Measurements from ENCODE around the gene NADSYN1. TPM values are rescaled to one million over a fixed set of nuclear protein-coding genes. Genes with fewer than 3 reads are reported as not detected.

The NADSYN1 gene
- total RNA-seq (2014; rRNA removed; shearing (Covaris generic)): 70.9 and 85.3 TPM in 2 replicates
- 121 and 122 TPM in 2 replicates for total RNA-seq (2022)
- percentile 62 among the genes with signal in this experiment for Bru-seq, nascent RNA
- percentile 74 among the genes with signal in this experiment for BruChase-seq, experiment 1, labeled RNA remaining after a 6-hour chase
- percentile 64 among the genes with signal in this experiment for BruChase-seq, experiment 2, labeled RNA remaining after a 2-hour chase
- long read RNA-seq, transcript NADSYN1-222 (3 exons, 963 nt): minor isoform, 13 of 130 reads
- long read RNA-seq, transcript NADSYN1-201 (21 exons, 2,773 nt): major isoform, 21 of 130 reads
- long read RNA-seq, partial matches to known transcripts: 24 of 130 reads
- long read RNA-seq, other reads (novel, unspliced or antisense): 61 of 130 reads

DNA sequence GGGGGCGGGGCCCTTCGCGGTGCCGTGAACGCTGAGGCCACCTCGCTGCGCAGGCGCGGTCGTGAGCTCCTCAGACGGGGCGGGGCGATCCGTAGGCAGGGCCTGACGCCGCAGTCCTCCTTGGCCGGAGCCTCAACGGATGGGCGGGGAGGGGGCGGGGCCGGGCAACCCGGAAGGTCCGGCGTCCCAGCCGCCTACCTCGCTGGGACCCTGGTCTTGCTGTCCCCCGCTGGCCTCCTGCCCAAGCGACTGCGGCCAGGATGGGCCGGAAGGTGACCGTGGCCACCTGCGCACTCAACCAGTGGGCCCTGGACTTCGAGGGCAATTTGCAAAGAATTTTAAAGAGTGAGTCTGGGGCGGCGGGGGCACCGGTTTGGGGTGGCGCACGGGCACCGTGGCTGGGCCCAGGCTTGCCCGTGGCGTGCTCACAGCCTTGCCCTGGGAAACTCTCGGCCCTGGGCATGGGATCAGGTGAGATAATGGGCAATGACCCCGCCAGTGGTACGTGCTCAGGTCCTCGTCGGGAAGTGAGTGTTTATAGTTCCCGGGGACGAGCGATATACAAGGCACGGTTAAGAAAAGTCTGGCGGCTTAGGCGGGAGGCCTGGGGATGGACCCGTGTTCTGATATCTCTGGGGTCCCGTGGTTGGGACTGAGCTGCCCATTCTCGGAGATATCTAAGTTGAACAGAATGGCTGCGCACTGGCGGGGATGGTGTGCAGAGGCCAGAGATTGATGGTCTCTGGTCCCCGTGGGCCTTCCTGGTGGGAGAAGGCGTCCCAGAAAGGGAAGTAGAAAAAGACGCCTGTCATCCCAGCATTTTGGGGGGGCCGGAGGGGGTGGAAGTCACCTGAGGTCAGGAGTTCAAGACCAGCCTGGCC, at the start of gene NADSYN1:
TSS of gene NADSYN1 (plus strand) at position 167 of the 881 bp plus-strand sequence. CDS start at position 261, 94 bp downstream.
- intact Hi-C loops (cut with micrococcal nuclease; ENCODE audit: unreplicated experiment): loop anchor here (1.0 kb wide), 1 partner anchor 80 kb away; no protein-coding TSS in a partner anchor
- DNase-seq (ENCODE audit: low spot score): peak; percentile 97
- H3K4me1 ChIP-seq (ENCODE audit: insufficient read depth, low read length, poor library complexity, severe bottlenecking): peaks cover 43% of the 10 kb centered on the region
- no peaks in the 10 kb centered on the region for H3K9me3 ChIP-seq (ENCODE audit: low read length)
- no TSS peak for BruUV-seq (replicated peaks)
- TF ChIP-seq, protein P1, sequence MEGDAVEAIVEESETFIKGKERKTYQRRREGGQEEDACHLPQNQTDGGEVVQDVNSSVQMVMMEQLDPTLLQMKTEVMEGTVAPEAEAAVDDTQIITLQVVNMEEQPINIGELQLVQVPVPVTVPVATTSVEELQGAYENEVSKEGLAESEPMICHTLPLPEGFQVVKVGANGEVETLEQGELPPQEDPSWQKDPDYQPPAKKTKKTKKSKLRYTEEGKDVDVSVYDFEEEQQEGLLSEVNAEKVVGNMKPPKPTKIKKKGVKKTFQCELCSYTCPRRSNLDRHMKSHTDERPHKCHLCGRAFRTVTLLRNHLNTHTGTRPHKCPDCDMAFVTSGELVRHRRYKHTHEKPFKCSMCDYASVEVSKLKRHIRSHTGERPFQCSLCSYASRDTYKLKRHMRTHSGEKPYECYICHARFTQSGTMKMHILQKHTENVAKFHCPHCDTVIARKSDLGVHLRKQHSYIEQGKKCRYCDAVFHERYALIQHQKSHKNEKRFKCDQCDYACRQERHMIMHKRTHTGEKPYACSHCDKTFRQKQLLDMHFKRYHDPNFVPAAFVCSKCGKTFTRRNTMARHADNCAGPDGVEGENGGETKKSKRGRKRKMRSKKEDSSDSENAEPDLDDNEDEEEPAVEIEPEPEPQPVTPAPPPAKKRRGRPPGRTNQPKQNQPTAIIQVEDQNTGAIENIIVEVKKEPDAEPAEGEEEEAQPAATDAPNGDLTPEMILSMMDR (conservative IDR thresholded peaks at IDR 0.05; ENCODE audit: low read length): no peak; the same call in 1 of the 2 replicates
- TF ChIP-seq EZH2phosphoT487 (IDR thresholded peaks at IDR 0.05; ENCODE audit: borderline replicate concordance, low read depth, low read length): no peak
- H3K27ac ChIP-seq (ENCODE audit: low read depth, low read length, poor library complexity, severe bottlenecking): peak within 1 kb of the TSS; percentile 63
- ChIA-PET CTCF (ENCODE audit: unreplicated experiment) (interaction anchor here (0.6 kb wide), 1 partner anchor 696 kb away, joined by 3 read pairs; no protein-coding TSS in a partner anchor), POLR2A (interaction anchor here (0.5 to 1.4 kb wide), 15 partner anchors 12 to 1201 kb away, joined by 3 to 5 read pairs (median 3); no protein-coding TSS in a partner anchor)
- peak within 1 kb of the TSS; percentile 96 for H3K4me2 ChIP-seq (ENCODE audit: low read length)
- H3K79me2 ChIP-seq (ENCODE audit: insufficient read depth, low read depth, low read length): peaks cover 37% of the 10 kb centered on the region; the same call in 1 of the 2 replicates
- H3K36me3 ChIP-seq (ENCODE audit: insufficient read depth, low read length): peaks cover 36% of the 10 kb centered on the region
- H3K4me3 ChIP-seq (ENCODE audit: low read depth, low read length, poor library complexity, severe bottlenecking): peak within 1 kb of the TSS; percentile 82
- peak within 1 kb of the TSS; percentile 84 for H2AFZ ChIP-seq (ENCODE audit: low read length)
- no peaks in the 10 kb centered on the region for H4K20me1 ChIP-seq (ENCODE audit: insufficient read depth, low read length)
- no peaks in the 10 kb centered on the region for H3K9me2 ChIP-seq (ENCODE audit: insufficient read depth, low read length)

DNA sequence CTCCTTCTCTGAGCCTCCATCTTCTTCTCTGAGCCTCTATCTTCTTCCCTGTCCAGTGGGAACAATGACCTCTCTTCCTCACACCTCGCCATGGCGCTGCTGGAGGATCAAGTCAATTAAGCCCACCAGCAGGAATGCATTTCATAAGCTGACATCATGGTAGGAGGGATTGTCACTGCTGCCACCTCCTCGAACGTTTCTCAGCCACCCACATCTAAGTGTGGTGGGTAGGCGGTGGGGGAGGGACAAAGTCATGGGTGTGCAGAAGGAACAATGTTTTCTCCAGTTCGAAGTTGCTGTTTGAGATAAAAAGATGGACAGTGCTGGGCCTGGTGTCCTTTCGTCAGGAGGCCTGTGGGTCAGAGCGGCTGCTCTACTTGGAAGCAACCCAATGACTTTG, 48.8 kb upstream of the NADSYN1 start:
- Histone ChIP-seq H2AFZ (ENCODE audit: low read length) (no peak overlapping the region), H3K9me3 (ENCODE audit: low read length) (no peaks in the 10 kb centered on the region), H3K4me1 (ENCODE audit: insufficient read depth, low read length, poor library complexity, severe bottlenecking) (peaks cover 26% of the 10 kb centered on the region), H3K27ac (ENCODE audit: low read depth, low read length, poor library complexity, severe bottlenecking) (no peak overlapping the region), H4K20me1 (ENCODE audit: insufficient read depth, low read length) (no peaks in the 10 kb centered on the region), H3K9me2 (ENCODE audit: insufficient read depth, low read length) (no peaks in the 10 kb centered on the region), H3K79me2 (ENCODE audit: insufficient read depth, low read depth, low read length) (no peaks in the 10 kb centered on the region), H3K4me2 (ENCODE audit: low read length) (no peak overlapping the region), H3K36me3 (ENCODE audit: insufficient read depth, low read length) (no peaks in the 10 kb centered on the region), H3K4me3 (ENCODE audit: low read depth, low read length, poor library complexity, severe bottlenecking) (no peak overlapping the region)
- DNase-seq (ENCODE audit: low spot score): no peak
- BruUV-seq (replicated peaks): no TSS peak
- intact Hi-C loops (cut with micrococcal nuclease; ENCODE audit: unreplicated experiment): no loop called here
- POLR2A ChIA-PET: interaction anchor here (1.0 kb wide), 1 partner anchor 15 kb away, joined by 7 read pairs; no protein-coding TSS in a partner anchor
- TF ChIP-seq EZH2phosphoT487 (IDR thresholded peaks at IDR 0.05; ENCODE audit: borderline replicate concordance, low read depth, low read length): no peak
- TF ChIP-seq, protein P1 (conservative IDR thresholded peaks at IDR 0.05; ENCODE audit: low read length): no peak
- CTCF ChIA-PET (ENCODE audit: unreplicated experiment): no interaction called here
